ENCODE measurements around the gene USP50. TPM values are rescaled to one million over a fixed set of nuclear protein-coding genes. Genes with fewer than 3 reads are reported as not detected.

Gene USP50
- total RNA-seq, 1 donor from 2014 or later = not detected

DNA sequence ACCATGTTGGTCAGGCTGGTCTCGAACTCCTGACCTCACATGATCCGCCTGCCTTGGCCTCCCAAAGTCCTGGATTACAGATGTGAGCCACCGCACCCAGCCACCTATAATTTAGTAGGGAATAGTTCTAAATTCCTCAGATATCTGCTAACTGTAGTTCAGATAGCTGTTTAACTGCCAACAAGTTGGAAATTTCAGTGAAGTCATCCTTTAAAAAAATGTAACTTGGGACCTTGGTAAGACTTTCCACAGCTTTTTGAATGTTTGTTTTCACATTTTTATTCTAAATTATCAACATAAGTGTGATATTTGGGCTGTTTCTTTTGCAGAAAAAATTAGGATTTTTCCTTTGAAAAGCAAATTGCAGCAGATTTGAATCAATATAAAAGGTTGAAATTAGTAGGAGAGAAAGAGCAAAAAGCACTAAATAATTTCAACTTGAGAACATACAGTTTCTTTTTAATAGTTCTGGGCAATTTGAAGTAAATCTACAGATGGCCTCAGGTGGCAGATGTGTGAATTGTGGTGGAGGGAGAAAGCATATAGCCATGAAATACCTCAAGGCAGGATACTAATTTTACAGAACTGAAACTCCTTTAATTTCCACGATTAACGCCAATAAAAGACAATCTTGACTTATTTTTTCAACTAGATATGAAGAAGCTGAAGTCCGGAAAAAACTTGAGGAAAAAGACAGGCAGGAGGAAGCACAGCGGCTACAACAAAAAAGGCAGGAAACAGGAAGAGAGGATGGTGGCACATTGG, 87.9 kb downstream of the USP50 start:
- no peak overlapping the region for H3K4me3 ChIP-seq
- no peaks in the 10 kb centered on the region for H3K27me3 ChIP-seq
- H3K36me3 ChIP-seq = peaks cover 32 to 41% of the 10 kb centered on the region in 2 donors
- no peak for DNase-seq (ENCODE audit: low spot score in 2 of 2)
- TF ChIP-seq, protein P1, sequence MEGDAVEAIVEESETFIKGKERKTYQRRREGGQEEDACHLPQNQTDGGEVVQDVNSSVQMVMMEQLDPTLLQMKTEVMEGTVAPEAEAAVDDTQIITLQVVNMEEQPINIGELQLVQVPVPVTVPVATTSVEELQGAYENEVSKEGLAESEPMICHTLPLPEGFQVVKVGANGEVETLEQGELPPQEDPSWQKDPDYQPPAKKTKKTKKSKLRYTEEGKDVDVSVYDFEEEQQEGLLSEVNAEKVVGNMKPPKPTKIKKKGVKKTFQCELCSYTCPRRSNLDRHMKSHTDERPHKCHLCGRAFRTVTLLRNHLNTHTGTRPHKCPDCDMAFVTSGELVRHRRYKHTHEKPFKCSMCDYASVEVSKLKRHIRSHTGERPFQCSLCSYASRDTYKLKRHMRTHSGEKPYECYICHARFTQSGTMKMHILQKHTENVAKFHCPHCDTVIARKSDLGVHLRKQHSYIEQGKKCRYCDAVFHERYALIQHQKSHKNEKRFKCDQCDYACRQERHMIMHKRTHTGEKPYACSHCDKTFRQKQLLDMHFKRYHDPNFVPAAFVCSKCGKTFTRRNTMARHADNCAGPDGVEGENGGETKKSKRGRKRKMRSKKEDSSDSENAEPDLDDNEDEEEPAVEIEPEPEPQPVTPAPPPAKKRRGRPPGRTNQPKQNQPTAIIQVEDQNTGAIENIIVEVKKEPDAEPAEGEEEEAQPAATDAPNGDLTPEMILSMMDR (IDR thresholded peaks at IDR 0.05) = no peak
- no peak overlapping the region for H3K27ac ChIP-seq
- H3K4me1 ChIP-seq = no peaks in the 10 kb centered on the region
- no peaks in the 10 kb centered on the region for H3K9me3 ChIP-seq
- intact Hi-C loops (cut with DNase I) = no loop called here

- H3K27me3 ChIP-seq = no peaks in the 10 kb centered on the region
- no peak overlapping the region for H3K4me3 ChIP-seq
- intact Hi-C loops (cut with DNase I) = no loop called here
- TF ChIP-seq, protein P1 (IDR thresholded peaks at IDR 0.05) = no peak
- no peak overlapping the region for H3K27ac ChIP-seq
- peaks cover 28 to 49% of the 10 kb centered on the region in 2 donors for H3K36me3 ChIP-seq
- H3K4me1 ChIP-seq = no peaks in the 10 kb centered on the region
- DNase-seq (ENCODE audit: low spot score in 2 of 2) = no peak
- no peaks in the 10 kb centered on the region for H3K9me3 ChIP-seq
Observed at GRCh38 chr15:50452927-50453326, 93.5 kb downstream of the USP50 start.

Other genes starting within 250 kb of the USP50 start
- 10.9 TPM for gene GABPB1, start 191.5 kb downstream of the USP50 start, total RNA-seq
- gene USP8, start 122.3 kb downstream of the USP50 start, total RNA-seq = 34.5 TPM
- 24.1 TPM for gene TRPM7, start 140.1 kb upstream of the USP50 start, total RNA-seq
- 785 TPM for gene SPPL2A, start 219.0 kb upstream of the USP50 start, total RNA-seq